ENCODE data around the gene NUMA1.
A peak's percentile ranks its signal among the peaks of the same experiment; 100 is the strongest.

The NUMA1 gene

GRCh38 chr11:72067676-72068075 is 12.7 kb downstream of the NUMA1 start:
- no peak for DNase-seq (ENCODE audit: low spot score)

DNA sequence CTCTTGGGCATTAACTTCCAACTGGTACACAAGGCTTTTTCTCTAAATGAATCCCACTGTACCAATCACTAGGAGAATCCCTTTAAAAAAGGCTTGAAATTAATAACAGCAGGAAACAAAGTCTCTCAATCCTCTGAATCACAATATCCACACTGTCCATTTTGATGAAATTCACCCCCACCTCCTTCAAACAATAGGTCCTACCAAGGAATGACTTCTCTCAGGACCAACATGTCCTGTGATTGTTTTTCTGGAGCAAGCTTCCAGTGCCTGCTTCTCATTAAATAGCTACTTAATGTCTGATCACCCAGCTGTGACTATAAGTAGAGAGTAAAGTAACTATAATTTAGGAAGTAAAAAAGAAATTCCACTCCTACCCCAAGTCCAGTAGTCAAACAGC is 13.1 kb downstream of the NUMA1 start:
- DNase-seq (ENCODE audit: low spot score): no peak

GRCh38 chr11:72066855-72067254 is 13.5 kb downstream of the NUMA1 start:
- DNase-seq (ENCODE audit: low spot score): no peak

GRCh38 chr11:72061739-72062396 is 18.5 kb downstream of the NUMA1 start:
- no peak for DNase-seq (ENCODE audit: low spot score)

GRCh38 chr11:72058416-72059034 is 21.8 kb downstream of the NUMA1 start:
- no peak for DNase-seq (ENCODE audit: low spot score)

- no peak for DNase-seq (ENCODE audit: low spot score)
Measured at GRCh38 chr11:72048766-72049460, 31.4 kb downstream of the NUMA1 start.

DNA sequence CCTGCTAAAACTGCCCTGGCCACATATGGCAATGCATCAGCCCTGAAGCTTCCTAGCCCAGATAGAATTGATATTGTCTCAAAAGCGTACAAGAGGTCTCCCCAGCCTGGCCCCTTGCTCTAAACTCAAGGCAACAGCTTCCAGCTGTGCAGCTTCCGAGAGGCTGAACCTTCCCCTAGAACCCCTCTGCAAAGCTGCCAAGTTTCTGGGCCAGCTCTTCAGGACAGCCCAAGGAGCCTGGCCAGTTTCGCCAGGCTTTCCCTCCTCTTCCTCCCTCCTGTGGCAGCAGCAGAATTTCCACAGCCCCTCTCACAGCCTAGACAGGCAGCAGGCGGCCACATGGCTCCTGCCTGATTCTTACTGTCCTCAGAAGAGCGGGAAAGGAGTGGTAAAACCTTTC is 34.5 kb downstream of the NUMA1 start:
- DNase-seq (ENCODE audit: low spot score): no peak

DNA sequence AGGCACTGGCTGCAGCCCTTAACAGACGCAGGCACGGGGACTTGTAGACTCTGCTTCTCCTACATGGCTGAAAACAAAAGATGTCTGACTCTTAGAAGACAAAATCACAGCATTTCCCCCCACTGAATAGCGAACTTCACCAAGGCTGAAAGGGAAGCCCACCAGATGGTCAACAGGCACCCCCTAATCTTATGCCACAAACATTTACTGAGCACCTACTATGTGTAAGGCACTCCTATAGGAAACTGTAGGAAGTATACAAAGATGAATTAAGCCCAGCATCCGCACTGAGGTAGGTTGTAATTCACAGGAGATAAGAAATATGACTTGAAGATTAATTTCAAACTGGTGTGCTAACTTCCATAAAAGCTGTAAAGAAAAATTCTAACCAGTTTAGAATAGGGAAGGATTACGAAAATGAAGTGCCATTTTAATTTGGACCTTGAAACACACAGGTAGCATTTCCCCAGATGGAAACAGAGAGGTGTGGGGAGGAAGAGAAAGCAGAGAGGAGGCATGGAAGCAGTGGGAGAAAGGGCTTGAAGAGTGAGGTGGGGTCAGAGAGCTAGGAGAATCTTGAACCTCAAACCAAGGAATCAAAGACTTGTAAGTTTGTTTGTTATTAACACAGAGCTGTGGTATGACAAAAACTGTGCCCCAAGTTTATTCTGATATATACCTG is 38.1 kb downstream of the NUMA1 start:
- DNase-seq (ENCODE audit: low spot score): no peak

- peak; percentile 19 for DNase-seq (ENCODE audit: low spot score)
Measured at GRCh38 chr11:72041364-72042063, 38.8 kb downstream of the NUMA1 start.

GRCh38 chr11:72040491-72041363 is 39.6 kb downstream of the NUMA1 start:
- DNase-seq (ENCODE audit: low spot score): peak; percentile 42

GRCh38 chr11:72039856-72040401 is 40.4 kb downstream of the NUMA1 start:
- DNase-seq (ENCODE audit: low spot score): no peak

- DNase-seq (ENCODE audit: low spot score): no peak
Measured at GRCh38 chr11:72039031-72039855, 41.1 kb downstream of the NUMA1 start.

DNA sequence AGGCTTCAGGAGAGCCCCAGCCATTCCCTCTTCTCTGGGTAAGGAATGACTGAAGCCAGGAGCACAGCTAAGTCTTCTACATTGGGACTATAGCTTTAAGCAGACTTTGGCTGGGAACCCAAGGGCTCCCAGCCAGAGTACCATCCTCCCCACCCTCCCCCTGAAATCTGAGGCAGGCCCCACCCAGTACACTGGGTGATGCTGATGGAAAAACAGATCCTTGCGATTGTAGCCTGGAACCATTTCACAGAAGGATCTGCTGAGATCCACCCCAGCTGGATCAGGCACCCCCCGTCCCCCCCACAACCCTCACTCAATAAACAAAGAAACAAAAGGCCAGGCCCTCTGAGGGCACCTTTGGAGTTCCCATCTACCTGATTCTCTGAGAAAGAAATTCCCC is 41.9 kb downstream of the NUMA1 start:
- no peak for DNase-seq (ENCODE audit: low spot score)

DNA sequence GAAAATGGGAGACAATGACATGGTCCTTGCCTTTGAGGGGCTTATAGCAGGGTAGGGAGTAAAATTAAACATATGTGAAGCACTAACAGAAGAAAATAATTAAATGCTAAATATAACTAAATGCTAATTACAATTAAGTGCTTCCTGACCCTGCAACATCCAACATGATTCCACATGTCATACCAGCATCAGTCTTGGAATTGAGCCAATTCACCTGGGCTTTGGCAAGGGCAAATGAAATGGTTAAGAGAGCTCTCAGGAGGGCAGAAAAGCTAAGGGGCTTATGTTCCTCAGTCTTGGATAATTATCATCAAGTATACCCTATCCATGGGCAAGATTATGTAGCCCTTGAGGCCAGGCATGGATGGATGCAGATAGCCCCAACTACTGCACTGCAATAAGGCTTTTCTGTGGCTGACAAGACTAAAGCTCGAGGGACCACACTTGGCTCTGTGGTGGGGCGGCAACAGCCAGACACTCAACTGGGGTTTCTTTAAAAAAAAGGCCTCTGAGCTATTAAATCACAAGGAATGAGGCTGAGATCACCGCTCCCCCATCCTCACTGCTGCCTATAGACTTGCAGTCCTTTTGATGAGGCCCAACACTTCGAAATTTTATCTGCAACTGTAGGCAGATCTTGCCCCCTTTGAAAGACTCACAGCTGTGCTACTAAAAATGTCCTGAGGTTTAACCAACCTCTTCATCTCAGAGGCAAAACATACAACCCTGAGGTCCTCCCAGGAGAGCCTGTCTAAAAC is 42.6 kb downstream of the NUMA1 start:
- DNase-seq (ENCODE audit: low spot score): no peak

DNA sequence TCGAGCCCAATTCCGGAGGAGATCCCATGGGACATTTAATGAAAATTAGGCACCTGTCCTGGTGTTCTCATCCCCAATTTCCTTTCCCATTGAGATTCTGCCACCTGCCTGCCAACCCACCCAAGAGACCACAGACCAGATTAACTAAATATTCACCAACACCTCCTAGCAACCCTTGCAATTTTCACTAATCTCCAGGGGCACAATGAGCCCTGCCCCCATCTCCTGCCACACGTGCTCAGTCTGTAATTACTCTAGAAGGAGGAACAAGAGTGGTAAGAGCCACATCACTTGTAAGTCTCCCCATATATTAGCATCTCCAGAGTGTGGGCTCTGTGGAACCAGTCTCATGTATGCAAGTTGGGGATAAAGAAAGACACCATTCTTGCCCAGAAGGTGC is 43.7 kb downstream of the NUMA1 start:
- no peak for DNase-seq (ENCODE audit: low spot score)

DNA sequence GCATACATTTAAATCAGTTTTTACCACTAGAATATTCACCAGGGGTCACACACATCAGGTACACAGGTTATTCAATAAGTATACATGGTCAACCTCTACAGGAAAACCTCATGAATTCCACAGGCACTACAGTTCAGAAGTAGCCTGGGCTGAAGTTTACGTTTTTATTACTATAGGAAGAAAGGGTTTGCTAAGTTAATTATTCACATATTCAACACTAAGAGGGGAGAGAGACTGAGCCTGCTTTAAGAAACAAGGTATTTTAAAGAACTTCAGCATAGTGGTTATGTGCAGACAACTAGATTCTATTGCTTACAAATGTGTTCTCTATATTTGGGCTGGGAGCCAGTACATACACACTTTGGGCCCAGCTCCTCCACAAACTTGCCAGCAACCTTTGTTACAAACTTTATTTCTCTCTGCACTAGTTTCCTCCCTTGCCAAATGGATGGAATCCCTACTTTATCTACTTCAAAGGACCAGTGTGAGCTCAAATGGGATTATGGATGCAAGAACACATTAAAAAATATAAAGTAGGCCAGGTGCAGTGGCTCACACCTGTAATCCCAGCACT is 49.8 kb downstream of the NUMA1 start:
- DNase-seq (ENCODE audit: low spot score): no peak

GRCh38 chr11:72026090-72026489 is 54.3 kb downstream of the NUMA1 start:
- no peak for DNase-seq (ENCODE audit: low spot score)

DNA sequence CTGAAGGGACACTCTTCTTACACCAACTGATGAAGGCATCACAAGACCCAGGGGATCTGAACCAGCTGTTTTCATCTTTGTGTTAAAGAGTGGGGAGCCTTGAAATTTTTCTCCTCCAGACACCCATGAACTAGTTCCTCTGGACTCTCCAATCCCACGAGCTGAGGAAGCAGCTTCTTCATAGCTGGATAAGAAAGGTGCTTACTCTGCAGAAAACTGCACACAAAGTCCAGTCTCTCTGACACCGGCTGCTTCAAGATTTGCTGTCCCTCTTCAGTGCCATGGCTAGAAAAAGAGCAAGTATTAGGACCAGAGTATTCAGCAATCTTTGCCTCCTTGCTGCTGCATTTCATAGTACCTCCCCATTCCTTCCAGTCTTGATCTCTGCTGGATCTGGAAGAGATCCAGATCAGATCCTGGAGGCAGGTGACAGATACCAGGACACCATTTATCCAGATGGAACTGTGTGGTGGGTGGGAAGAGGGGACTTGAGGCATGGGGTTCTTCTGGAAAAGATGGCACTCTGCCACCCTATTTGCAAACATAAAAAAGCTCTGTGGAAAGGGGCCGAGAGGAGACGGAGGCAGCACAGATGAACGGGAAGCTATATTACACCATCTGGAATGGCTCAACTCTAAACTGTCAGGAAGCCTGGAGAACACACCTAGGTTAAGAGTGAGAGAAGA is 56.1 kb downstream of the NUMA1 start:
- DNase-seq (ENCODE audit: low spot score): no peak
